ENCODE measurements around the gene PCGF5. TPM values are rescaled to one million over a fixed set of nuclear protein-coding genes. Genes with fewer than 3 reads are reported as not detected.
A peak's percentile ranks its signal among the peaks of the same experiment; 100 is the strongest.

Gene PCGF5
- total and polyA plus RNA-seq, 10 of the 15 experiments (the other 5 are each of a cell fraction or from before 2014, with no cell fraction given): 33.2 to 79.7 (median 50.7) TPM

DNA sequence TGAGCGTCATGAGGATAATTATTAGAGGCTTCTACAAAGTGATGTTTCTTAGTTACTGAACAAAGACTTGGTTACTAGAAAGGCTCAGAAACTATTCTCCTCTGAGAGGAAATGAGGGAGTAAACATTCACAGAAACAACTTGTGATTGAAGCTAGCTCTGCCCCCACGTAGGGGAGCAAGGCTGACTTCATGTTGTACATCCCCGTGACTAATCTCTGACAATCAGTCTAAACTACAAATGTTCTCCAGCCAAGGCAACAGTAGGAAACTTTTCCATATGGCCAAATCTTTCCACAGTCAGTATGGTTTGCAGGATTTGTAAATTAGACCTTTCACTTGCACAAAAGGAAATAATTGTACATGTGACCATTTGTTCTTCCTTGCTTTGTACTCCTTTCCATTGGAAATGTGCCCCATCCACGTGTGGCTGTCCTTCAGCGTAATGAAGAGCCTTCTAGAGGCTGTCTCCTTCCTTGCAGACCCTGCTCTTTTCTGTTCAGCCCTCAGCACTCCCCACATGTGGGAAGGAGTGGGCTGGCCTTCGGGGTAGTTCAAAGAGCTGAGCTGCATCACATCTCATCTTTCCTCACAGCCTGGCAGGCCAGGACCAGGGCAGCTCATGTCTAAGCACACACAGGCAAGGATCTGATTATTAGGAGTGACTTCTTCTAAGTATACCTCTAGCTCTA is 93.5 kb downstream of the PCGF5 start:
- no peak overlapping the region for H2AFZ ChIP-seq (ENCODE audit: control insufficient read depth, low read depth, low read length)
- in situ Hi-C loops (cut with MboI): no loop called here
- FAIRE-seq (no peak), DNase-seq (ENCODE audit: low read depth, low spot score) (no peak), ATAC-seq (peak; percentile 73)
- H3K36me3 ChIP-seq (ENCODE audit: control insufficient read depth in 2 of 2, insufficient read depth in 2 of 2, low read length in 1 of 2): no peaks in the 10 kb centered on the region
- intact Hi-C loops (cut with micrococcal nuclease; ENCODE audit: unreplicated experiment): no loop called here
- no peak overlapping the region for H3K9ac ChIP-seq (ENCODE audit: control insufficient read depth, insufficient read depth, low read length)
- H3K27me3 ChIP-seq (replicated peaks in 1 of 2; ENCODE audit: control insufficient read depth in 2 of 2, insufficient read depth in 2 of 2, low read length in 1 of 2): peaks cover 0 to 3% of the 10 kb centered on the region in 2 experiments; a peak in 2 of 4 replicates
- H3K9me3 ChIP-seq (replicated peaks; ENCODE audit: control insufficient read depth, insufficient read depth, low read length): no peaks in the 10 kb centered on the region
- BruUV-seq (replicated peaks): no TSS peak
- H3K4me1 ChIP-seq (ENCODE audit: control insufficient read depth, insufficient read depth, low read length): no peaks in the 10 kb centered on the region
- ChIA-PET SMC1A (ENCODE audit: uncharacterized antibody, unreplicated experiment) (no interaction called here), POLR2A (no interaction called here), RAD21 (ENCODE audit: unreplicated experiment) (interaction anchor here (1.0 to 1.1 kb wide), 3 partner anchors 15 to 336 kb away, joined by 4 read pairs; no protein-coding TSS in a partner anchor), CTCF (interaction anchor here (0.6 to 1.1 kb wide), 3 partner anchors 13 to 438 kb away, joined by 3 to 4 read pairs (median 3); no protein-coding TSS in a partner anchor)
- H3K27ac ChIP-seq (ENCODE audit: control insufficient read depth, insufficient read depth): no peak overlapping the region
- 8% methylated on average over 6 of the region's 6 CpGs for WGBS (ENCODE audit: insufficient coverage, insufficient replicate concordance, low lambda C conversion rate, missing lambda C conversion rate)
- H4K20me1 ChIP-seq (ENCODE audit: control insufficient read depth, insufficient read depth): no peaks in the 10 kb centered on the region
- H3K4me2 ChIP-seq (ENCODE audit: control insufficient read depth, insufficient read depth): no peak overlapping the region
- H3K4me3 ChIP-seq: no peak overlapping the region
- H3K79me2 ChIP-seq (ENCODE audit: control insufficient read depth, insufficient read depth, low read length): no peaks in the 10 kb centered on the region
- no peak for TF ChIP-seq ZBED1 (IDR thresholded peaks at IDR 0.05; ENCODE audit: borderline replicate concordance)
- no peak for TF ChIP-seq SPI1 (IDR thresholded peaks at IDR 0.05; ENCODE audit: borderline replicate concordance, insufficient read depth, low read depth, low read length)
- no peak for TF ChIP-seq IRF4 (IDR thresholded peaks at IDR 0.05; ENCODE audit: low read depth, low read length)
- no peak for TF ChIP-seq CBFB (IDR thresholded peaks at IDR 0.05; ENCODE audit: low read depth)
- no peak for TF ChIP-seq EED (IDR thresholded peaks at IDR 0.05; ENCODE audit: low read depth)
- TF ChIP-seq ZNF384 (IDR thresholded peaks at IDR 0.05; ENCODE audit: borderline replicate concordance, low read depth, low read length): no peak
- no peak for TF ChIP-seq TCF3 (IDR thresholded peaks at IDR 0.05; ENCODE audit: borderline replicate concordance, insufficient read depth, low read depth, low read length)
- TF ChIP-seq TBL1XR1 (IDR thresholded peaks at IDR 0.05; ENCODE audit: low read depth, low read length): no peak
- TF ChIP-seq RFX5 (IDR thresholded peaks at IDR 0.05; ENCODE audit: low read depth, low read length): no peak
- 0 out of 4 replicates have a peak, but pooled peaks have one; percentile 13 to 21 for TF ChIP-seq IKZF2 (IDR thresholded peaks at IDR 0.05)
- no peak for TF ChIP-seq SMAD1 (IDR thresholded peaks at IDR 0.05; ENCODE audit: low read depth, partially characterized antibody)
- TF ChIP-seq, protein P1, sequence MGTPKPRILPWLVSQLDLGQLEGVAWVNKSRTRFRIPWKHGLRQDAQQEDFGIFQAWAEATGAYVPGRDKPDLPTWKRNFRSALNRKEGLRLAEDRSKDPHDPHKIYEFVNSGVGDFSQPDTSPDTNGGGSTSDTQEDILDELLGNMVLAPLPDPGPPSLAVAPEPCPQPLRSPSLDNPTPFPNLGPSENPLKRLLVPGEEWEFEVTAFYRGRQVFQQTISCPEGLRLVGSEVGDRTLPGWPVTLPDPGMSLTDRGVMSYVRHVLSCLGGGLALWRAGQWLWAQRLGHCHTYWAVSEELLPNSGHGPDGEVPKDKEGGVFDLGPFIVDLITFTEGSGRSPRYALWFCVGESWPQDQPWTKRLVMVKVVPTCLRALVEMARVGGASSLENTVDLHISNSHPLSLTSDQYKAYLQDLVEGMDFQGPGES (IDR thresholded peaks at IDR 0.05): no peak
- TF ChIP-seq IKZF1 (conservative IDR thresholded peaks at IDR 0.05): 0 out of 2 replicates have a peak, but pooled peaks have one; percentile 27
- TF ChIP-seq, protein P2, sequence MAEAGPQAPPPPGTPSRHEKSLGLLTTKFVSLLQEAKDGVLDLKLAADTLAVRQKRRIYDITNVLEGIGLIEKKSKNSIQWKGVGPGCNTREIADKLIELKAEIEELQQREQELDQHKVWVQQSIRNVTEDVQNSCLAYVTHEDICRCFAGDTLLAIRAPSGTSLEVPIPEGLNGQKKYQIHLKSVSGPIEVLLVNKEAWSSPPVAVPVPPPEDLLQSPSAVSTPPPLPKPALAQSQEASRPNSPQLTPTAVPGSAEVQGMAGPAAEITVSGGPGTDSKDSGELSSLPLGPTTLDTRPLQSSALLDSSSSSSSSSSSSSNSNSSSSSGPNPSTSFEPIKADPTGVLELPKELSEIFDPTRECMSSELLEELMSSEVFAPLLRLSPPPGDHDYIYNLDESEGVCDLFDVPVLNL (IDR thresholded peaks at IDR 0.05; ENCODE audit: low read depth, low read length): no peak
- no peak for TF ChIP-seq SP1 (IDR thresholded peaks at IDR 0.05; ENCODE audit: low read depth, low read length)
- TF ChIP-seq, protein P3, sequence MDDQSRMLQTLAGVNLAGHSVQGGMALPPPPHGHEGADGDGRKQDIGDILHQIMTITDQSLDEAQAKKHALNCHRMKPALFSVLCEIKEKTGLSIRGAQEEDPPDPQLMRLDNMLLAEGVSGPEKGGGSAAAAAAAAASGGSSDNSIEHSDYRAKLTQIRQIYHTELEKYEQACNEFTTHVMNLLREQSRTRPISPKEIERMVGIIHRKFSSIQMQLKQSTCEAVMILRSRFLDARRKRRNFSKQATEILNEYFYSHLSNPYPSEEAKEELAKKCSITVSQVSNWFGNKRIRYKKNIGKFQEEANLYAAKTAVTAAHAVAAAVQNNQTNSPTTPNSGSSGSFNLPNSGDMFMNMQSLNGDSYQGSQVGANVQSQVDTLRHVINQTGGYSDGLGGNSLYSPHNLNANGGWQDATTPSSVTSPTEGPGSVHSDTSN (IDR thresholded peaks at IDR 0.05; ENCODE audit: insufficient replicate concordance, low read depth, low read length): no peak
- no peak for TF ChIP-seq NR2C1 (IDR thresholded peaks at IDR 0.05)
- TF ChIP-seq SMARCA5 (IDR thresholded peaks at IDR 0.05): no peak
- TF ChIP-seq CHD2 (IDR thresholded peaks at IDR 0.05; ENCODE audit: borderline replicate concordance, low read depth, low read length): no peak
- no peak for TF ChIP-seq KAT2A (conservative IDR thresholded peaks at IDR 0.05; ENCODE audit: control insufficient read depth, low read depth, low read length)

Data from GM12878 (cell line).